ENCODE data around the gene NLRX1. TPM values are rescaled to one million over a fixed set of nuclear protein-coding genes. Genes with fewer than 3 reads are reported as not detected.
"Not testable (repeated sequence)": the region's sequence is repeated elsewhere in the genome, so short reads cannot be mapped to it uniquely, and the experiment has no call there.

NLRX1 gene
- total RNA-seq, 1 donor from 2014 or later, result 32.2 TPM

DNA sequence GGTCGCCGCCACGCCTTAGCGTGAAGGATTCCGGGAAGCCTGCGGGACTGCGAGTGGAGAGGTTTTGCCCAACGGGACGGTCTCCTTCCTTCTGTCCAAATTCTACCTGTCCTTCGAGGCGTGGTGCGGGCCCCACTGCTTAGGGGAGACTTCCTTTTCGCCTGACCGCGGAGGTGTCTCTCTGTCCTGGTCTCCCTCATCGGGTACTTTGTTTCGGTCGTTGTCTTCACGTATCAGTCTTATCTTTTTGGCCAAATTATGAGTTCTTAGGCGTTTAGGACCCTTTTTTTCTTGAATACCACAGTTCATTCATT is 46.8 kb upstream of the NLRX1 start:
- peaks cover 41% of the 10 kb centered on the region for H3K4me1 ChIP-seq
- TF ChIP-seq, protein P1, sequence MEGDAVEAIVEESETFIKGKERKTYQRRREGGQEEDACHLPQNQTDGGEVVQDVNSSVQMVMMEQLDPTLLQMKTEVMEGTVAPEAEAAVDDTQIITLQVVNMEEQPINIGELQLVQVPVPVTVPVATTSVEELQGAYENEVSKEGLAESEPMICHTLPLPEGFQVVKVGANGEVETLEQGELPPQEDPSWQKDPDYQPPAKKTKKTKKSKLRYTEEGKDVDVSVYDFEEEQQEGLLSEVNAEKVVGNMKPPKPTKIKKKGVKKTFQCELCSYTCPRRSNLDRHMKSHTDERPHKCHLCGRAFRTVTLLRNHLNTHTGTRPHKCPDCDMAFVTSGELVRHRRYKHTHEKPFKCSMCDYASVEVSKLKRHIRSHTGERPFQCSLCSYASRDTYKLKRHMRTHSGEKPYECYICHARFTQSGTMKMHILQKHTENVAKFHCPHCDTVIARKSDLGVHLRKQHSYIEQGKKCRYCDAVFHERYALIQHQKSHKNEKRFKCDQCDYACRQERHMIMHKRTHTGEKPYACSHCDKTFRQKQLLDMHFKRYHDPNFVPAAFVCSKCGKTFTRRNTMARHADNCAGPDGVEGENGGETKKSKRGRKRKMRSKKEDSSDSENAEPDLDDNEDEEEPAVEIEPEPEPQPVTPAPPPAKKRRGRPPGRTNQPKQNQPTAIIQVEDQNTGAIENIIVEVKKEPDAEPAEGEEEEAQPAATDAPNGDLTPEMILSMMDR (IDR thresholded peaks at IDR 0.05; ENCODE audit: borderline replicate concordance), result no peak
- no peaks in the 10 kb centered on the region for H3K27me3 ChIP-seq (ENCODE audit: low read depth)
- H3K4me3 ChIP-seq, result peak overlapping the region; percentile 87
- no peaks in the 10 kb centered on the region for H3K9me3 ChIP-seq (replicated peaks)
- DNase-seq, result no peak
- H3K36me3 ChIP-seq, result peaks cover 25% of the 10 kb centered on the region
- intact Hi-C loops (cut with micrococcal nuclease), result no loop called here
- peak overlapping the region; percentile 90 for H3K27ac ChIP-seq (replicated peaks)

DNA sequence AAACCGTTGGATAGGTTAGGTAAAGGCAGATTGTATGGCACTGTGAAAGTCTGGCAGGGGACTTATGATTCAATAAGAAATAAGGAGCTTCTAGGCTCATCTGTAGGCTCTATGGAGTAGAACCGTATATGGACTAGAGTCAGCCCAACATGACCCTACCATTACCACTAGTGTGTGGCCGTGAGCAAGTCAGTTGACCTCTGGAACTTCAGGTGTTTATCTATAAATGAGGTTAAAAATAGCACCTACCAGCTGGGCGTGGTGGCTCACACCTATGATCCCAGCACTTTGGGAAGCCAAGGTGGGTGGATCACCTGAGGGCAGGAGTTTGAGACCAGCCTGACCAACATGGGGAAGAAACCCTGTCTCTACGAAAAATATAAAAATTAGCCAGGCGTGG is 42.7 kb upstream of the NLRX1 start:
- H3K27me3 ChIP-seq (ENCODE audit: low read depth), result no peaks in the 10 kb centered on the region
- intact Hi-C loops (cut with micrococcal nuclease), result no loop called here
- no peak for DNase-seq
- H3K4me3 ChIP-seq, result no peak overlapping the region
- peak overlapping the region; percentile 18 for H3K27ac ChIP-seq (replicated peaks)
- peaks cover 54% of the 10 kb centered on the region for H3K36me3 ChIP-seq
- TF ChIP-seq, protein P1 (IDR thresholded peaks at IDR 0.05; ENCODE audit: borderline replicate concordance), result no peak
- peaks cover 40% of the 10 kb centered on the region for H3K4me1 ChIP-seq
- H3K9me3 ChIP-seq (replicated peaks), result no peaks in the 10 kb centered on the region

DNA sequence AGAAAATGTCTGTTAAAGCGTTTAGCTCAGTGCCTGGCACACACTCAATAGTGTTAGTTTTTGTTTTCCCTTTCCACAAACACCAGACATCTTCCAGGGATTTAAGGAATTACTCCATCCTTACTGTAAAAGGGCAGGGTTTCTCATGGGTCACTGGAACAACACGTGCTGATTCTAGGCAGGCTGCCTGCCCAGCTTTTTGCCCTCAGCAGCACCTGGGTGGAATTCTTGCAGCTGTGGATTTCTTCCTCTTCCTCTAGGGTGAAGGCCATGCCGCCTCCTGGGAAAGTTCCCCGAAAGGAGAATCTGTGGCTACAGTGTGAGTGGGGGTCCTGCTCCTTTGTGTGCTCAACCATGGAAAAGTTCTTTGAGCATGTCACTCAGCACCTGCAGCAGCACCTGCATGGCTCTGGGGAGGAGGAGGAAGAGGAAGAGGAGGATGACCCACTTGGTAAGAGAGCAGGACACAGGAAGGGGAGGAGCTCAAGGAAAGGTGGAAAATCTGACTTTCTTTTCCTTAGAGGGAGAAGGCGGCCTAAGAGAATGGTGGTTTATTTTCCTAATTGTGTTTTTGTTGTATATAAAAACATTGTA is 41.8 kb upstream of the NLRX1 start:
- intact Hi-C loops (cut with micrococcal nuclease), result no loop called here
- Histone ChIP-seq H3K9me3 (replicated peaks) (no peaks in the 10 kb centered on the region), H3K27ac (replicated peaks) (peak overlapping the region; percentile 36), H3K4me1 (peaks cover 34% of the 10 kb centered on the region), H3K36me3 (peaks cover 64% of the 10 kb centered on the region), H3K4me3 (no peak overlapping the region), H3K27me3 (ENCODE audit: low read depth) (no peaks in the 10 kb centered on the region)
- no peak for DNase-seq
- TF ChIP-seq, protein P1 (IDR thresholded peaks at IDR 0.05; ENCODE audit: borderline replicate concordance), result no peak

DNA sequence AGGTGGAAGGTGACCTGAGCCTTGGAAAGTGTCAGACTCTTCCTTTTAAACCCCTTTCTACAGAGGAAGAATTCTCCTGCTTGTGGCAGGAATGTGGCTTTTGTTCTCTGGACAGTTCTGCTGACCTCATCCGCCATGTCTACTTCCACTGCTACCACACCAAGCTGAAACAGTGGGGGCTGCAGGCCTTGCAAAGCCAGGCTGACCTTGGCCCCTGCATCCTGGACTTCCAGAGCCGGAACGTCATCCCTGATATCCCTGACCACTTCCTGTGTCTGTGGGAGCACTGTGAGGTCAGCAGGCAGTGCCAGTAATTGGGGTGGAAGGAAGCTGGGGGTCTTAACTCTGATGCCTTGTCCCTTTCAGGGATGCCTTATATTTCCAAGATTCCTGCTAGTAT is 37.9 kb upstream of the NLRX1 start:
- no peak overlapping the region for H3K4me3 ChIP-seq
- intact Hi-C loops (cut with micrococcal nuclease), result no loop called here
- TF ChIP-seq, protein P1 (IDR thresholded peaks at IDR 0.05; ENCODE audit: borderline replicate concordance), result no peak

DNA sequence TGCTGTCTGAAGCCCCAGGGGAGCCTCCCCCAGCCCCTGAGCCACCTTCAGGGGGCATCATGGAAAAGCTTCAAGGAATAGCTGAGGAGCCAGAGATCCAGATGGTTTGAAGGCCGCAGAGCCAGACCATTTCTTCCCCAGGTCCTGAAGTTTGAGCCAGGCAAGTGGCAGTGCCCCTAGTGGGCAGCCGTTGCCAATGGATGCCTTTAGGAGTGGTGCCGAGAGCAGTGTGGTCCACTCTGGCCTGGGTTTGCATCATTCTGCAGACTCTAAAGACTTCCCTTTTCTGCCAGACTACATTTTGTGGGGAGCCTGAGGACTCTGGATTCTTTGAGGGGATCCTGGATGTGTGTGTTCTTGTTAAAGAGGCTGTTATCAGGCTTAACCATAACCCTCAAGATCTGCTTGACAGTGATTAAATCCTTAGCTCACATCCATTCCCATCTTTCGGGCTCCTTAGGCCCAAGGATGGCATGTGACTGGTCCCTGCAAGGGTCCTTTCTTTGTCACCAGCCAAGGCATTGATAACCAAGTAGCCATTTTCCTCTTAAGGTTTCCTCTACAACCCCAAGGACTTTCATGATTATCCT is 34.0 kb upstream of the NLRX1 start:
- Histone ChIP-seq H3K4me3 (no peak overlapping the region), H3K27me3 (ENCODE audit: low read depth) (no peaks in the 10 kb centered on the region), H3K4me1 (no peaks in the 10 kb centered on the region), H3K27ac (replicated peaks) (no peak overlapping the region), H3K36me3 (peaks cover 53% of the 10 kb centered on the region), H3K9me3 (replicated peaks) (no peaks in the 10 kb centered on the region)
- TF ChIP-seq, protein P1 (IDR thresholded peaks at IDR 0.05; ENCODE audit: borderline replicate concordance), result peak; percentile 49
- intact Hi-C loops (cut with micrococcal nuclease), result no loop called here
- DNase-seq, result no peak

More for the DNA sequence above, 37.9 kb upstream of the NLRX1 start:
- no peaks in the 10 kb centered on the region for H3K27me3 ChIP-seq (ENCODE audit: low read depth)
- peaks cover 16% of the 10 kb centered on the region for H3K4me1 ChIP-seq
- H3K36me3 ChIP-seq, result peaks cover 73% of the 10 kb centered on the region
- no peaks in the 10 kb centered on the region for H3K9me3 ChIP-seq (replicated peaks)
- no peak overlapping the region for H3K27ac ChIP-seq (replicated peaks)
- DNase-seq, result no peak

DNA sequence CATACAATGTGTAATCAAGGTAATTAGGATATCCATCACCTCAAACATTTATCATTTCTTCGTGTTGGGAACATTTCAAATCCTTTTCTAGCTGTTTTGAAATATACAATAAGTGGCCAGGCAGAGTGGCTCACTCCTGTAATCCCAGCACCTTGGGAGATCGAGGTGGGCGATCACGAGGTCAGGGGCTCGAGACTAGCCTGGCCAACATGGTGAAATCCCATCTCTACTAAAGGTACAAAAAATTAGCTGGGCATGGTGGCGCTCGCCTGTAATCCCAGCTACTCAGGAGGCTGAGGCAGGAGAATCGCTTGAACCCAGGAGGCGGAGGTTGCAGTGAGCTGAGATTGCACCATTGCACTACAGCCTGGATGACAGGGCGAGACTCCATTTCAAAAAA is 29.2 kb upstream of the NLRX1 start:
- H3K36me3 ChIP-seq; H3K27me3 ChIP-seq (ENCODE audit: low read depth); H3K4me3 ChIP-seq; DNase-seq; H3K9me3 ChIP-seq (replicated peaks); H3K27ac ChIP-seq (replicated peaks); H3K4me1 ChIP-seq; intact Hi-C loops (cut with micrococcal nuclease): not testable (repeated sequence)
